LNCaP clone FGC (cell line): ENCODE results near the gene THBS4.

ENCODE experiments used
- DNase-seq: peaks from one replicate; pipeline ENCODE4 v3.0.0-alpha.2; 2011; ENCODE audit warnings: low read depth
- H3K4me3 ChIP-seq: 2 replicates; pipeline ENCODE4 v1.5.1; 2011; ENCODE audit warnings: mild to moderate bottlenecking, low read depth, low read length, control low read depth
- TF ChIP-seq, protein P1 (sequence below): IDR thresholded peaks from 2 replicates; pipeline ENCODE4 v1.5.1; 2012; ENCODE audit warnings: mild to moderate bottlenecking; ENCODE audit not compliant: control insufficient read depth, insufficient read depth; ENCODE audit errors: extremely low read depth

The THBS4 gene

DNA sequence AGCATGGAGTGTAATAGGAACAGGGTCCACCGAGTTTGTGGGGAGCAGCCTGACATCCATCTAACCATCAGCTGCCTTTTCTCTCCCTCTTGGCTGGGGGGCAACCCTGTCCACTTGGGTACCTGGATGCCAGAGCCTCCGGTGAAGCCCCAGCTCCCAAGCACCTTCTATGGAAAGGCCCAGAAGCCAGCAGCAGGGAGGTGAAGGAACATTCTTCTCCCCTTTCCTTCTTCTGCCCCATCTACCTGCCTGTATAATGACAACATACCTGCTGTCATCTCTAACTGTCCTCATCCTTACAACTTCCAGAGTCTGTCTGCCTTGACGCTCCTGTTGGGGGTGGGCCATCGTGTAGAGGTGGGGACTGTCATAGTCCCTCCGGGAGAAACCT lies 33.1 kb downstream of the THBS4 start:
- TF ChIP-seq, protein P1, sequence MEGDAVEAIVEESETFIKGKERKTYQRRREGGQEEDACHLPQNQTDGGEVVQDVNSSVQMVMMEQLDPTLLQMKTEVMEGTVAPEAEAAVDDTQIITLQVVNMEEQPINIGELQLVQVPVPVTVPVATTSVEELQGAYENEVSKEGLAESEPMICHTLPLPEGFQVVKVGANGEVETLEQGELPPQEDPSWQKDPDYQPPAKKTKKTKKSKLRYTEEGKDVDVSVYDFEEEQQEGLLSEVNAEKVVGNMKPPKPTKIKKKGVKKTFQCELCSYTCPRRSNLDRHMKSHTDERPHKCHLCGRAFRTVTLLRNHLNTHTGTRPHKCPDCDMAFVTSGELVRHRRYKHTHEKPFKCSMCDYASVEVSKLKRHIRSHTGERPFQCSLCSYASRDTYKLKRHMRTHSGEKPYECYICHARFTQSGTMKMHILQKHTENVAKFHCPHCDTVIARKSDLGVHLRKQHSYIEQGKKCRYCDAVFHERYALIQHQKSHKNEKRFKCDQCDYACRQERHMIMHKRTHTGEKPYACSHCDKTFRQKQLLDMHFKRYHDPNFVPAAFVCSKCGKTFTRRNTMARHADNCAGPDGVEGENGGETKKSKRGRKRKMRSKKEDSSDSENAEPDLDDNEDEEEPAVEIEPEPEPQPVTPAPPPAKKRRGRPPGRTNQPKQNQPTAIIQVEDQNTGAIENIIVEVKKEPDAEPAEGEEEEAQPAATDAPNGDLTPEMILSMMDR, result no peak
- no peak for DNase-seq
- no peak overlapping the region for H3K4me3 ChIP-seq

DNA sequence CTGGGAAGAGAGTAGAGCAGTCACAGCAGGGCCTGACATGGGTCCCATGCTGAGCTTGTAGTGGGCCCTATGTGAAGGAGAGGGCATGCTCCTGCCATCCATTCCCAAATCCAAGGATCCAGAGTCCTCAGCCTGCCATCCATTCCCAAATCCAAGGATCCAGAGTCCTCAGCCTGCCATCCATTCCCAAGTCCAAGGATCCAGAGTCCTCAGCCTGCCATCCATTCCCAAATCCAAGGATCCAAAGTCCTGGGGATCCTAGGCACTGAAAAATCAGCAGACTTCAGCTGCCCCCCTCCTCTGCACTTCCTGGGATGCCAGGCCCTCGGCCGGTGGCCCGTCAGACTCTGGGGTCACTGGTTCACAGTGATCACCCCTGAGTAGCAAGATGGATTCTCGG lies 33.6 kb downstream of the THBS4 start:
- H3K4me3 ChIP-seq, result no peak overlapping the region
- no peak for DNase-seq
- TF ChIP-seq, protein P1, result no peak

DNA sequence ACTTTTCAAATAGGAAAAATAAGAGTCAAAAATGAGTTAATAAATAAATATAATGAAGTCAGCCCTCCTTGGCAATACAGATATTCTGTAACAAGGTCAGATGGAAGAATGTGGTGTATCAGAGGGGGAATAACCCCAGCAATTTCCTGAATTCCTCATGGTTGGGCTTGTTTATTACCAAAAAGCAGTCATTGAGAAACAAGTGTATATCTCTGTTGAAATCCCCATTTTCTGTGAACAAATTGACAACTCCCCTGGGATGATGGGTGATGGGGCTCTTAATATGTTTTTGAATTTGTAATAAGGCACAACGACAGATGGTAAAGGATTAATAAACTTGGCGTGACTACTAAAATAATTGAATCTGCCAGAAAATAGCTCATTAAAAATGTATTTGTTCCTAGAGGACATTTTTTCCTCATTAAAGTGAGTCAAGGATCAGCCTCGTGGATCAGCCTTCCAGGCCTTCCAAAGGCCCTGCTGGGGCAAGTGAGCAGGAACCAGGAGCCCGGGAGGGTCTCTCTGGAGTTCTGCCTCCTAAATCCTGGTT lies 34.2 kb downstream of the THBS4 start:
- H3K4me3 ChIP-seq, result no peak overlapping the region
- TF ChIP-seq, protein P1, result no peak
- DNase-seq, result no peak

DNA sequence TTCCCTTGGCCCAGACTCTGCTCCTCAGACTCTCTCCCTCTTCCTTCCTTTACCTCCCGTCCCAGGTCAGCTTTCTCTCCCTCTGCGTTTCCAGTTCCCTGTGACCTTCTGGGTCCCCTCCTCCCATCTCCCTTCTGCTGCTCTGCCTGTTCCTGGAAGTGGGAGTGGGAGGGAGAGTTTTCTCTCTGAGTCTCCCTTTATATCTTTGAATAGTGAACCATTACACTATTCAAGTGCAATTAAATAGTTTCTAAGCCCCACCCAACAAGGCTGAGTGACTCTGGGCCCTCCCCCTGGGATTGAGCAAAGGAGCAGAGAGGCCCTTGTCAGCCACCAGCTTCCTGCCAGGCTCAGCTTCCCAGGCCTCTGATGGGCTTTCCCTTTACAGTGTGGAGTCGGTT lies 34.8 kb downstream of the THBS4 start:
- DNase-seq, result no peak
- H3K4me3 ChIP-seq, result no peak overlapping the region
- TF ChIP-seq, protein P1, result no peak

DNA sequence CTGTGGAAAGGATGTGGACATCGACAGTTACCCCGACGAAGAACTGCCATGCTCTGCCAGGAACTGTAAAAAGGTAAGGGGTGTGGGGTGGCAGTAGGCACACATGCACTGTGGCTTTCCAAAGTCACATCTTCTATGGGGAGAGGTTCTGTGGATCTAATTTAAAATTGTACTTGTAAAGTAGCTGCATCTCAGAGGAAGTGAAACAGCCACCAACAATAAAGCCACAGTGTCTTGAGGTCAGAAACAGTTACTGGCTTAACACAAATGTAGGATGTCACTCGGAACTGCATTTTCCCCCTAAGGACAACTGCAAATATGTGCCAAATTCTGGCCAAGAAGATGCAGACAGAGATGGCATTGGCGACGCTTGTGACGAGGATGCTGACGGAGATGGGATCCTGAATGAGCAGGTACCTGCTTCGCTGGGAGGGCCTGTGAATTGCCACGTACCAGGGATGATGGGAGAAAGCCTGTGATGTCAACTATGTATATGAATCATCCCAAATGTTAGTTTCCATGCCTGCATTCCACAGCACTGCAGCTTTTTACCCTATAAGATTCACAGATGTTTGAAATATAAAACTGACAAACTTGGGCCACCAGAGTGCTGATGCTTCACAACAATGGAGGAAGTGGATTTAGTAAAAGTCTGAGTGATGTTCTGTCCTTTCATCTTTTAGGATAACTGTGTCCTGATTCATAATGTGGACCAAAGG lies 35.3 kb downstream of the THBS4 start:
- no peak overlapping the region for H3K4me3 ChIP-seq
- TF ChIP-seq, protein P1, result no peak
- DNase-seq, result no peak

DNA sequence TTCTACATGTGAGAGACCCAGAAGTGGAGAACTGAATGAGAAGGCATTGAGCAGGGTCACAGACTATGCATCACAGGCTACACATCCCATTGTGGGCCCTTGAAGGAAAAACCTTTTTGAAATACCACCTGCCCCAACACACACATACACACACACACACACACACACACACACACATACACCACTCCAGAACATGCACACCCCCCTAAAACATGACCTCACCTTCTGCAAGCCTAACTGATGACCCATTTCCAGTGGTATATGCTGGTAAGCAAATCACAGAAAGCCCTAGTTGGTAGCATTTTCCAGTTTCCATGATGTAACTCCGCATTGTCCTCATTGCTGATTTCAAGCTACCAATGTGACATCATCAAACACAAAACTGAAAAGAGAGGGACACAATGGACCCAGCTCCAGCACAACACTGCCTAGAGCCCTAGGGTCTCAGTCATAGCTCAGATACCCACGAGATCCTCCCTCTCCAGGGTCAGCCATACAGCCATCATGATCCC lies 36.4 kb downstream of the THBS4 start:
- DNase-seq, result no peak
- H3K4me3 ChIP-seq, result no peak overlapping the region
- TF ChIP-seq, protein P1, result no peak
